Measurements from ENCODE around the gene COPB1. TPM values are rescaled to one million over a fixed set of nuclear protein-coding genes. Genes with fewer than 3 reads are reported as not detected.

The COPB1 gene
- total RNA-seq, 1 donor from 2014 or later = 100 TPM

GRCh38 chr11:14435717-14436512 lies 63.7 kb downstream of the COPB1 start:
- intact Hi-C loops (cut with micrococcal nuclease) = no loop called here

GRCh38 chr11:14425621-14426020 lies 74.0 kb downstream of the COPB1 start:
- intact Hi-C loops (cut with micrococcal nuclease) = no loop called here

GRCh38 chr11:14424096-14424495 lies 75.5 kb downstream of the COPB1 start:
- intact Hi-C loops (cut with micrococcal nuclease) = no loop called here

GRCh38 chr11:14423633-14424032 lies 76.0 kb downstream of the COPB1 start:
- intact Hi-C loops (cut with micrococcal nuclease) = no loop called here

GRCh38 chr11:14422814-14423182 lies 76.8 kb downstream of the COPB1 start:
- intact Hi-C loops (cut with micrococcal nuclease) = no loop called here

- intact Hi-C loops (cut with micrococcal nuclease) = no loop called here
These were observed 77.4 kb downstream of the COPB1 start for GRCh38 chr11:14422052-14422813.

GRCh38 chr11:14420223-14420622 lies 79.4 kb downstream of the COPB1 start:
- intact Hi-C loops (cut with micrococcal nuclease) = no loop called here

- intact Hi-C loops (cut with micrococcal nuclease) = loop anchor here (2.0 to 5.0 kb wide), 2 partner anchors 37 to 118 kb away; no protein-coding TSS in a partner anchor
These were observed 80.7 kb downstream of the COPB1 start for GRCh38 chr11:14418801-14419417.

- intact Hi-C loops (cut with micrococcal nuclease) = loop anchor here (2.0 to 5.0 kb wide), 2 partner anchors 35 to 117 kb away; no protein-coding TSS in a partner anchor
These were observed 81.8 kb downstream of the COPB1 start for GRCh38 chr11:14417617-14418374.

- intact Hi-C loops (cut with micrococcal nuclease) = loop anchor here (5.0 kb wide), 1 partner anchor 35 kb away; no protein-coding TSS in a partner anchor
These were observed 82.4 kb downstream of the COPB1 start for GRCh38 chr11:14417186-14417585.

- intact Hi-C loops (cut with micrococcal nuclease) = loop anchor here (1.0 to 5.0 kb wide), 3 partner anchors 32 to 94 kb away; partner anchors contain the start of gene RRAS2
These were observed 84.8 kb downstream of the COPB1 start for GRCh38 chr11:14414470-14415461.

- intact Hi-C loops (cut with micrococcal nuclease) = no loop called here
These were observed 86.1 kb downstream of the COPB1 start for GRCh38 chr11:14413307-14414069.

GRCh38 chr11:14411818-14412217 lies 87.8 kb downstream of the COPB1 start:
- intact Hi-C loops (cut with micrococcal nuclease) = no loop called here

- intact Hi-C loops (cut with micrococcal nuclease) = no loop called here
These were observed 89.7 kb downstream of the COPB1 start for GRCh38 chr11:14409891-14410290.

GRCh38 chr11:14408612-14409011 lies 91.0 kb downstream of the COPB1 start:
- intact Hi-C loops (cut with micrococcal nuclease) = no loop called here
